Activated CD4-positive, alpha-beta T cell treated with anti-CD3 and anti-CD28 coated beads for 1 hour (primary cell): ENCODE data around the gene RIT2.

Experiments used
- DNase-seq: peaks from one replicate; pipeline ENCODE4 v3.0.0-alpha.2; 2020

Gene RIT2

GRCh38 chr18:42921226-42921737 is 194.2 kb downstream of the RIT2 start:
- DNase-seq, result no peak

GRCh38 chr18:42920621-42921020 is 194.9 kb downstream of the RIT2 start:
- no peak for DNase-seq

- DNase-seq, result no peak
These were observed 200.2 kb downstream of the RIT2 start for GRCh38 chr18:42915299-42915698.

GRCh38 chr18:42914476-42914875 is 201.0 kb downstream of the RIT2 start:
- no peak for DNase-seq

- no peak for DNase-seq
These were observed 206.4 kb downstream of the RIT2 start for GRCh38 chr18:42909095-42909494.

- no peak for DNase-seq
These were observed 208.7 kb downstream of the RIT2 start for GRCh38 chr18:42906761-42907160.

GRCh38 chr18:42901161-42901560 is 214.3 kb downstream of the RIT2 start:
- DNase-seq, result no peak

- no peak for DNase-seq
These were observed 221.5 kb downstream of the RIT2 start for GRCh38 chr18:42893977-42894376.

GRCh38 chr18:42892181-42892580 is 223.3 kb downstream of the RIT2 start:
- no peak for DNase-seq

- DNase-seq, result no peak
These were observed 223.8 kb downstream of the RIT2 start for GRCh38 chr18:42891705-42892104.

- DNase-seq, result no peak
These were observed 232.3 kb downstream of the RIT2 start for GRCh38 chr18:42883169-42883568.

GRCh38 chr18:42882122-42882521 is 233.4 kb downstream of the RIT2 start:
- DNase-seq, result no peak

GRCh38 chr18:42872838-42873237 is 242.6 kb downstream of the RIT2 start:
- DNase-seq, result no peak

- no peak for DNase-seq
These were observed 250.6 kb downstream of the RIT2 start for GRCh38 chr18:42864876-42865275.

- DNase-seq, result no peak
These were observed 254.2 kb downstream of the RIT2 start for GRCh38 chr18:42861271-42861670.

GRCh38 chr18:42860548-42860947 is 254.9 kb downstream of the RIT2 start:
- no peak for DNase-seq

GRCh38 chr18:42860011-42860410 is 255.5 kb downstream of the RIT2 start:
- DNase-seq, result no peak

- no peak for DNase-seq
These were observed 260.9 kb downstream of the RIT2 start for GRCh38 chr18:42854558-42854957.

- no peak for DNase-seq
These were observed 265.1 kb downstream of the RIT2 start for GRCh38 chr18:42850174-42851083.

GRCh38 chr18:42839408-42839807 is 276.1 kb downstream of the RIT2 start:
- DNase-seq, result no peak

GRCh38 chr18:42838546-42839145 is 276.8 kb downstream of the RIT2 start:
- DNase-seq, result no peak

GRCh38 chr18:42830936-42831335 is 284.5 kb downstream of the RIT2 start:
- DNase-seq, result no peak

GRCh38 chr18:42828881-42829280 is 286.6 kb downstream of the RIT2 start:
- DNase-seq, result no peak

- DNase-seq, result no peak
These were observed 291.3 kb downstream of the RIT2 start for GRCh38 chr18:42824178-42824577.
